OCI-LY7 (cell line): ENCODE measurements around the gene ATP8B2. TPM values are rescaled to one million over a fixed set of nuclear protein-coding genes. Genes with fewer than 3 reads are reported as not detected.
"Not testable (repeated sequence)": the region's sequence is repeated elsewhere in the genome, so short reads cannot be mapped to it uniquely, and the experiment has no call there.

Source experiments
- BruUV-seq: library from RNA; stranded (reverse); fragments of 400-500 nt; replicated peaks from 2 replicates; lab custom pipeline; 2021; lab: Mats Ljungman, UMichigan
- CTCF ChIA-PET: fragments of 300-600 bp; sonication (Branson Sonifier 250); formaldehyde crosslinking; loops from one replicate; lab custom pipeline; 2022; ENCODE audit warnings: antibody characterized with exemption; ENCODE audit not compliant: unreplicated experiment; lab: Charles Lee
- POLR2A ChIA-PET: fragments of 300-600 bp; sonication (Branson Sonifier 250); formaldehyde crosslinking; loops from one replicate; lab custom pipeline; 2022; ENCODE audit warnings: antibody characterized with exemption; lab: Charles Lee
- DNase-seq: peaks from one replicate; pipeline ENCODE4 v3.0.0-alpha.2; 2015; ENCODE audit warnings: low spot score
- H2AFZ ChIP-seq: fragments of 200-600 bp; sonication (generic), shearing (Covaris generic); 2 replicates; pipeline ENCODE4 v1.6.1; 2014; ENCODE audit warnings: mild to moderate bottlenecking, antibody characterized with exemption, low read length, moderate library complexity
- H3K27ac ChIP-seq: fragments of 200-600 bp; sonication (generic); 2 replicates; pipeline ENCODE4 v1.5.1; 2014; ENCODE audit warnings: mixed run types, low read depth, mild to moderate bottlenecking, moderate library complexity, low read length, inconsistent platforms; ENCODE audit not compliant: poor library complexity, severe bottlenecking
- H3K36me3 ChIP-seq: fragments of 200-600 bp; sonication (generic); 2 replicates; pipeline ENCODE4 v1.6.1; 2014; ENCODE audit warnings: mild to moderate bottlenecking, antibody characterized with exemption, low read length, moderate library complexity, mixed read lengths; ENCODE audit not compliant: insufficient read depth
- H3K4me1 ChIP-seq: fragments of 200-600 bp; sonication (generic); 2 replicates; pipeline ENCODE4 v1.5.1; 2014; ENCODE audit warnings: mild to moderate bottlenecking, low read length; ENCODE audit not compliant: insufficient read depth, poor library complexity, severe bottlenecking
- H3K4me2 ChIP-seq: fragments of 200-600 bp; sonication (generic); 2 replicates; pipeline ENCODE4 v1.6.1; 2014; ENCODE audit warnings: mild to moderate bottlenecking, low read length
- H3K4me3 ChIP-seq: fragments of 200-600 bp; sonication (generic); 2 replicates; pipeline ENCODE4 v1.5.1; 2014; ENCODE audit warnings: mild to moderate bottlenecking, low read depth, low read length; ENCODE audit not compliant: poor library complexity, severe bottlenecking
- H3K79me2 ChIP-seq: fragments of 200-600 bp; sonication (generic); 2 replicates; pipeline ENCODE4 v1.6.1; 2016; ENCODE audit warnings: low read depth, mild to moderate bottlenecking, low read length, moderate library complexity, mixed read lengths; ENCODE audit not compliant: insufficient read depth
- H3K9me2 ChIP-seq: fragments of 200-600 bp; sonication (generic); 2 replicates; pipeline ENCODE4 v1.6.1; 2016; ENCODE audit warnings: mild to moderate bottlenecking, low read length, mixed read lengths; ENCODE audit not compliant: insufficient read depth
- H3K9me3 ChIP-seq: fragments of 200-600 bp; sonication (generic); 2 replicates; pipeline ENCODE4 v1.6.1; 2014; ENCODE audit warnings: mild to moderate bottlenecking, mixed run types, low read length, mixed read lengths
- H4K20me1 ChIP-seq: fragments of 200-600 bp; sonication (generic); 2 replicates; pipeline ENCODE4 v1.6.1; 2014; ENCODE audit warnings: mild to moderate bottlenecking, antibody characterized with exemption, low read length, moderate library complexity, mixed read lengths; ENCODE audit not compliant: insufficient read depth
- CTCF ChIP-seq: fragments of 200-600 bp; sonication (generic); conservative IDR thresholded peaks from 2 replicates; pipeline ENCODE4 v1.5.1; 2014; ENCODE audit warnings: mild to moderate bottlenecking, antibody characterized with exemption, low read length, moderate library complexity, mixed read lengths
- EZH2phosphoT487 ChIP-seq: fragments of 200-600 bp; sonication (generic); IDR thresholded peaks from 2 replicates; pipeline ENCODE4 v1.6.1; 2018; ENCODE audit warnings: low read depth, borderline replicate concordance, mild to moderate bottlenecking, mixed run types, antibody characterized with exemption, low read length, moderate library complexity, mixed read lengths
- intact Hi-C: fragments of 100-400 bp; cut with micrococcal nuclease; formaldehyde crosslinking; loops from one replicate; pipeline ENCODE4 v1.10.0; 2022; ENCODE audit not compliant: unreplicated experiment
- total RNA-seq, 2 experiments: library from RNA; depleted of rRNA in 1 of 2; stranded (reverse); fragments of >200 nt in 1 of 2; shearing (Covaris generic) in 1 of 2; gene quantifications; 2 replicates each; pipeline ENCODE4 v1.2.3, GENCODE V29; 2014 to 2022

ATP8B2 gene
- total RNA-seq, 2 experiments from 2014 or later: 11.5 to 28.8 TPM

GRCh38 chr1:154337253-154337894 is 12.0 kb downstream of the ATP8B2 start:
- TF ChIP-seq EZH2phosphoT487 (no peak), CTCF (no peak)
- no peaks in the 10 kb centered on the region for H3K79me2 ChIP-seq
- POLR2A ChIA-PET: no interaction called here
- no peaks in the 10 kb centered on the region for H4K20me1 ChIP-seq
- no peaks in the 10 kb centered on the region for H3K9me3 ChIP-seq
- CTCF ChIA-PET: no interaction called here
- no peak overlapping the region for H3K4me2 ChIP-seq
- BruUV-seq: no TSS peak
- H3K9me2 ChIP-seq: no peaks in the 10 kb centered on the region
- no peak for DNase-seq
- H3K27ac ChIP-seq: no peak overlapping the region
- H3K4me3 ChIP-seq: no peak overlapping the region
- H2AFZ ChIP-seq: no peak overlapping the region
- H3K36me3 ChIP-seq: peaks cover 16% of the 10 kb centered on the region; the same call in 1 of the 2 replicates
- intact Hi-C loops: no loop called here
- no peaks in the 10 kb centered on the region for H3K4me1 ChIP-seq

- Histone ChIP-seq H3K9me3 (no peaks in the 10 kb centered on the region), H3K27ac (no peak overlapping the region), H3K4me1 (no peaks in the 10 kb centered on the region), H2AFZ (no peak overlapping the region), H3K4me3 (no peak overlapping the region), H3K4me2 (no peak overlapping the region), H3K9me2 (no peaks in the 10 kb centered on the region), H3K79me2 (no peaks in the 10 kb centered on the region), H3K36me3 (peaks cover 12% of the 10 kb centered on the region; the same call in 1 of the 2 replicates), H4K20me1 (no peaks in the 10 kb centered on the region)
- CTCF ChIA-PET: no interaction called here
- no peak for DNase-seq
- BruUV-seq: no TSS peak
- intact Hi-C loops: no loop called here
- TF ChIP-seq CTCF (no peak), EZH2phosphoT487 (no peak)
- POLR2A ChIA-PET: interaction anchor here (0.7 kb wide), 1 partner anchor 61 kb away, joined by 3 read pairs; no protein-coding TSS in a partner anchor
These were observed 13.6 kb downstream of the ATP8B2 start for GRCh38 chr1:154338875-154339274.

- CTCF ChIA-PET, POLR2A ChIA-PET, BruUV-seq, H3K4me1 ChIP-seq, H3K4me2 ChIP-seq, H3K36me3 ChIP-seq, H3K9me3 ChIP-seq, H3K4me3 ChIP-seq, DNase-seq, H2AFZ ChIP-seq, H3K79me2 ChIP-seq, H3K27ac ChIP-seq, H3K9me2 ChIP-seq, intact Hi-C loops, H4K20me1 ChIP-seq: not testable (repeated sequence)
These were observed 16.0 kb downstream of the ATP8B2 start for GRCh38 chr1:154341366-154341765.
